Activated CD4-positive, alpha-beta T cell treated with anti-CD3 and anti-CD28 coated beads, Interleukin-2, amount 50 U/mL, for 48 hours (primary cell): ENCODE measurements around the gene TMEM8B.
"Not testable (repeated sequence)": the region's sequence is repeated elsewhere in the genome, so short reads cannot be mapped to it uniquely, and the experiment has no call there.

Source experiments
- DNase-seq, 2 experiments: peaks; one replicate each; pipeline ENCODE4 v3.0.0-alpha.2; 2020

Gene TMEM8B

DNA sequence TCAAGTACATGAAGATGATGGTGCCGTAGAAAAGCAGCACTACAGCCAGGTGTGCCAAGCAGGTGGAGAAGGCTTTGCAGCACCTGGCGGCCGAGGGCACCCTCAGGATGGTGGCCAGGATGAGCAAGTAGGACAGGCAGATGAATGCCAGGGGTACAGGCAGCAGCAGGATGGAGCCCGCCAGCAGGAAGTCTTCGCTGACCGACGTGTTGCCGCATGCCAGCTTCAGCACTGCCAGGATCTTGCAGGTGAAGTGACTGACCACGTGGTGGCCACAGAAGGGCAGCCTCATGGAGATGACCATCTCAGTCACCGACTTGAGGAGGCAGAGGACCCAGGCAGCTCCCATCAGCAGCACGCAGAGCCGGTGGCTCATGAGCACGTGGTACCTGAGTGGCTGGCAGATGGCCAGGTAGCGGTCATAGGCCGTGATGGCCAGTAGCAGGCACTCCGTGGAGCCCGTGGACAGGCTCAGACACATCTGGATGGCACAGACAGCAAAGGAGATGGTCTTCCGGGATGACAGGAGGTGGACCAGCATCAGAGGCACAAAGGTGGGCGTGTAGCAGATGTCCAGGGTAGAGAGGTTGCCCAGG lies 40.7 kb downstream of the TMEM8B start:
- no peak for DNase-seq

DNA sequence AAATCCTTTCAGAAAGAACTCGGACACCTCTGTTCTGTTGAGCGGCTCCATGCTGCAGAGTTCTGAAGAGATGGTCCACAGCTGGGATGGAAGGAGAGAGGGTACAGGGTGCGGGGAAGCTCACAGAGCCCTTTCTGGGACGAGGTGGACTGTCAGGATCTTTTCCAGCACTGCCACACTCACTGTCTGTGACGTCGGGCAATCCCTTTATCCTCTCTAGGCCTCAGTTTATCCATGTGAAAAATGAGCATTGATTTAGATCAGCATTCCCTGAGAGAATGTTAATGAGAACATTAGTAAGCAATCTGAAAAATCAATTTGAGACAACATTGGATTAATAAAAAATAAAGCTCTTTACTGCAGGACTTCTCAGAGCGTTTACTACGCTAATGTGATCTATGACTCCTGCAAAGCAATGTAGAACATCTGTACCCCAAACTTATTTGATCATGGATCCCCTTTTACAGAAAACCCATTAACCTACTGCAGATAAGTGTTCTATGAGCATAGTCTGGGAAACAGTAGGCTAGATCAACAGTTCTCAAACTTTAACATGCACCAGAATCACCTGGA lies 41.4 kb downstream of the TMEM8B start, which contains the start of gene OR13J1:
OR13J1 (minus strand) TSS at position 51 of the 573 bp plus-strand sequence; CDS start at position 51, 0 bp downstream.
- DNase-seq: no peak

DNA sequence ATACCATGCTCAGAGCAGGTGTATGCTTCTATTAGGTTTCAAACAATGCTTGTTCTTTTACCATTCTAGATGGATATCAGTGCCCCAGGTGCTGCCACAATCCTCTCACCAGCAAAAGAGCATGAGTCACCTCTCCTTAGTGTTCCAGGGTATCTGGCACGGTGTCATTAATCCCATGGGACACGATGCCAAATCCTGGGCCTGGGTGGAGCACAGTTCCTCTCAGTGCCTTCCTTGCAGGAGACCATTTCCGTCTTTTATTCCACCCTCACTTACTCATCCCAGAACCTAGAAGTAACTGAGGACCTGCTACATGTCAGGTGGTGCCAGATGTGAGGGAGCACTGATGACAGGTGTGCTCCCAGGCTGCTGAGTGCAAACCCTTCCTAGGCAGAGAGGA lies 42.5 kb downstream of the TMEM8B start:
- DNase-seq: no peak

DNA sequence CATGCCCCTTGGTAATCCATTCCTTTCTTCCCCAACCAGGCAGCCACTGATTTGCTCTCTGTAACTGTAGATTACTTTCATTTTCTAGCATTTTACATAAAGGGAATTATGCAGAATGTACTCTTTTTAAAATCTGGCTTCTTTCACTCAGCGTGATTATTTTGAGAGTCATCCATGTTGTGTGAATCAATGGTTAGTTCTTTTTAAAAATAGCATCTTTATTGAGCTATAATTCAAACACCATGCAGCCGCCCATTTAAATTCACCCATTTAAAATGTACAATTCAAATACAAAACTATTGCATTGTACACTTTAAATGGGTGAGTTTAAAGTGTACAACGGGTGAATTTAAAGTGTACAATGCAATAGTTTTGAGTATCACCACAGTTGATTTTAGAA lies 43.5 kb downstream of the TMEM8B start:
- DNase-seq: no peak

DNA sequence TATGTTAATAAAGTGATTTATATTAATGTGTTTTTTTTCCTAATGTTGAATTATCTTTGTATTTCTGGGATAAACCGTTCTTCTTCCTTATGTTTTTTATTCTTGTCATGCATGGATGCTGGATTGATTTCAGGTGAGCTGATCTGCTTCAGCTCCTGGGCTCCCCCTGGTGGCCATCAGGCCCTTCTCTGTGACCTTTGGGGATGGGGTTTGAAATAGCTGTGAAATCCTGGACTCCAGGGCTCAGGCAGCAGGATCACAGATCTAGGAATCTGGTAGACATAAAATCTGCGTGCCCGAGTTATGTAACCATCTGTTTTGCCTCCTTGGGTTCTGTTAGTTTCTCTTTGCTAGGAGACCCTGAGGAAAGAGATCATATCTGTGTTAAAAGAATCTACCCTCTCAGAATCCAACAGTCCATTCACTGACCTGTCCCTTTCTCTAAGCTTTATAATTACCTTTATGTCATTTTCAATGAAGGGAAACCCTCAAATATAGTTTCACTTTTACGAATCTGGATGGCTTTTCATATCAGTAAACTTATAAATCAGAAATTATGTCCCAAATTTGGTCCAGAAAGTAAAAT lies 53.3 kb downstream of the TMEM8B start:
- DNase-seq: peak; percentile 85

DNA sequence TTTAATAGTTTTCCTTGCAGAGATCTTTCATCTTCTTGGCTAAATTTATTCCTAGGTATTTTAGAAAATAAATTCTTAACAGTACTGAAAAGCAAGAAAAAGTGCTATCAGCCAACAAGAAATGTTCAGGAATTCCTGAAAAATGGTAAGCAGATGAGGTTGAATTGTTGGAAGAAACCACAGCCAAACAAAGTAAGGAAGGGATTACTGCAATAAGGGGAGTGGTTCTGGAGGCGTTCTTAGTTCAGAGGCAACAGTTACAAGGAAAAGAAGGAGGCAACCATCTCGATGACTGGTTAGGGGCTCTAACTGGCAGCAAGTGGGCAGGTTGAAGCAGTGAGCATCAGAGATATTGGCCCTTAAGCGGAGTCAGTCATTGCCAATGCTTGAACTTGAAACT lies 54.0 kb downstream of the TMEM8B start:
- no peak for DNase-seq

DNA sequence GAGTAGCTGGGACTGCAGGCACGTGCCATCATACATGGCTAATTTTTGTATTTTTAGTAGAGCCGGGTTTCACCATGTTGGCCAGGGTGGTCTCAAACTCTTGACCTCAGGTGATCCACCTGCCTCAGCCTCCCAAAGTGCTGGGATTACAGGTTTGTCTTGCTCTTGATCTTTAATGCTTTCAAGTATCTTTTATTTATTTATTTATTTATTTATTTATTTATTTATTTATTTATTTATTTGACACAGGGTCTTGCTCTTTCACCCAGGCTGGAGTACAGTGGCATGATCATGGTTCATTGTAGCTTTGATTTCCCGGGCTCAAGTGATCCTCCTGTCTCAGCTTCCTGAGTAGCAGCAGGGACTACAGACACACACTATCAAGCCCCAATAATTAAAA lies 55.9 kb downstream of the TMEM8B start:
- not testable (repeated sequence) for DNase-seq

DNA sequence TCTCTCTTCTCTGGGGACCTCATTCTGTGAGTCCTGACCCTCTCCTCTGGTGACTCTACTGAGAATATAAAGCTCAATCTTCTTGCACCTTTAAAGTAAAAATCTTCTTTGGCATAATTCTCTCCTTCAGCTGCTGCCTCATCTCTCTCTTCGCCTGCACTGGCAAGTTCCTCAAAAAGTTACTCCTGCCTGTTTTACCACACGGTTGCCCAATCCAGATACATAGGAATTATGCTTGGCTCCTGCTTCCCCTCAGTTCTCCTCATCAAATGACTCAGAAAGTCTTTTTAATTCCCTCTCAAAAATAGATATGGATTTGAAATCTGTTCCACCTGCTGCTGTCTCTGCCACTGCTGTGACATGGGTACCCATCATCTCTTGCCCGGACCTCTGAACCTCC lies 62.6 kb downstream of the TMEM8B start:
- DNase-seq: no peak

DNA sequence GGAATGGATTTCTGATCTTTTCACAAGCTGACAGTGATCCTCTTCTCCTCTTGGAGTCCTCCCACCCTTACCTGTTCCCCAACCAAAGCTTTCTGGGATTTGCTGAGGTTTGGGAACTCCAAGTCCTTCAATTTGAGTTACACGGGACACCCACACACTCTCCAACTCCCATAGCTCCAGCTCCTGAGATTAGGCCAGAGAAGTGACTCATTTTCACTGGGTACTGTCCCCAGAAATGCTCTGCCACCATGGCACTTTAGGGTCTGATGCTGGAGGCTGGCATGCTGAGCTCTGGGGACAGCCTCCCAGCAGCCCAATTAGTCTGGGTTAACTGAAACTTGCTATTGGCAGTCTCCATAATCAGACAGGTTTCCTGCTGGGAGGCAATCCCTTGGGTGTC lies 63.0 kb downstream of the TMEM8B start:
- no peak for DNase-seq

DNA sequence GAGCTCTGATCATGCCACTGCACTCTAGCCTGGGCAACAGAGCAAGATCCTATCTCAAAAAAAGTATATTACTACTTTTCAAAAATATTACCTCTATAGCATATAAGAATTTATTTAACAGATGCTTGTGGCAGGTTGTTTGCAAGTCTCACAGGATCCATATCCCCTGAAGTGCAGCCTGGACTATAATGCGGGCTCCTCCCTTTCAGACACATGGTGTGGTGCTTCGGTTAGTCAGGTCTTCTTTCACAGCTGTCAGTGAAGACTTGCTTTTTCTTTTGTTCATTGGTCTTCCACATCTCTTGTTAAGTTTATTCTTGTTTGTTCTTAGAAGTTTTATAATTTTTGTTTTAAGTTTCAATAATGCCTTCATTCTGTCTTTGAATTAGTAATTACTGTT lies 67.5 kb downstream of the TMEM8B start:
- DNase-seq: no peak

DNA sequence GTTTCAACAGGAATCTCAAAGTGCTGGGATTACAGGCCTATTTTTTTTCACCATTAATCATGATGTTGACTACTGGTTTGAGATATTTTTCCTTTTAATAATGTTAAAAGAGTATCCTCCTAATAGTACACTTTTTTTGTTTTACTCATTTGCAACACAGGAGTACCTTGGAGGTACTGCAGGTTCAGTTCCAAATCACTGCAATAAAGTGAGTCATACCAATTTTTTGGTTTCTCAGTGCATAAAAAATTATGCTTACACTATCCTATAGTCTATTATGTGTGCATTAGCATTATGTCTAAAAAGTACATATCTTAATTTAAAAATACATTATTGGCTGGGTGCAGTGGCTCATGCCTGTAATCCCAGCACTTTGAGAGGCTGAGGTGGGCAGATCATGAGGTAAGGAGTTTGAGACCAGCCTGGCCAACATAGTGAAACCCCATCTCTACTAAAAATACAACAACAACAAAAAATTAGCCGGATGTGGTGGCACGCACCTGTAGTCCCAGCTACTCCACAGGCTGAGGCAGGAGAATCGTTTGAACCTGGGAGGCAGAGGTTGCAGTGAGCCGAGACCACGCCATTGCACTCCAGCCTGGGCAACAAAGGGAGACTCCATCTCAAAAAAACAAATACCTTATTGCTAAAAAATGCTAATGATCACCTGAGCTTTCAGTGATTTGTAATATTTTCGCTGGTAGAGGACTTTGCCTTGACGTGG lies 68.5 kb downstream of the TMEM8B start:
- DNase-seq: not testable (repeated sequence)

DNA sequence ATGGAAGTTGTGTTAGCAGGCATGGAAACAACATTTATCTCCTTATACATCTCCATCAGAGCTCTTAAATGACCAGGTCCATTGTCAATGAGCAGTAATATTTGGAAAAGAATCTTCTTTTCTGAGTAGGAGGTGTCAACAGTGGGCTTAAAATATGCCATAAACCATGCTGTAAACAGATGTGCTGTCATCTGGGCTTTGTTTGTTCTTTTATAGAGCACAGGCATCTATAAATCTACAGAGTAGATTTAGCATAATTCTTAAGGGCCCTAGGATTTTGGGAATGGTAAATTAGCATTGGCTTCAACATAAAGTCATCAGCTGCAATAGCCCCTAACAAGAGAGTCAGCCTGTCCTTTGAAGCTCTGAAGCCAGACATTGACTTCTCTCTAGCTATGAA lies 69.3 kb downstream of the TMEM8B start:
- DNase-seq: no peak

DNA sequence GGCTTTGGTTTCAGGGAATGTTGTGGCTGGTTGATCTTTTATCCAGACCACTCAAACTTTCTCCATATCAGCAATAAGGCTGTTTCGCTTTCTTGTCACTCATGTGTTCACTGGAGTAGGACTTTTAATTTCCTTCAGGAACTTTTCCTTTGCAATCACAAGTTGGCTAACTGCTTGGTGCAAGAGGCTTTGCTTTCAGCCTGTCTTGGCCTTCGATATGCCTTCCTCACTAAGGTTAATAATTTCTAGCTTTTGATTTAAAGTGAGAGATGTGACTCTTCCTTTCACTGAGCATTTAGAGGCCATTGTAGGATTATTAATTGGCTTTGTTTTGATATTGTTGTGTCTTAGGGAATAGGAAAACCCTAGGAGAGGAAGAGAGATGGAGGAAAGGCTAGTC lies 70.0 kb downstream of the TMEM8B start:
- no peak for DNase-seq

DNA sequence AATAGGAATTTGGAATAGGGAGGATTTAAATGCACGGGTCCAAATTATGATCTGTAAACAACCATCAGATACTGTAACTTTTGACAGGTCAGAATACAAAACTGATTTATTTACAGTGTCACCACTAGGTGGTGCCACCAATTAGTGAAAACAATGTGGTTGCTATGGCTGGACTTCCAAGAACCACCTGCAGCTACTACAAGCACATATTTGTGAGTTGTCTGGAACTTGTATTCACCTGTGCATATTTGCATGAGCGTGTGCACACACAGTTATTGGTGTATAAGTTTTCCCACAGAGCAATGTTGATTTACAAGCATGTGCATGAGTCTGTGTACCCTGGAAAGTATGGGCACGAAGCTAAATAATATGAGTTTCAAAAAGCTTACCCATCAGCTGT lies 74.0 kb downstream of the TMEM8B start:
- no peak for DNase-seq

DNA sequence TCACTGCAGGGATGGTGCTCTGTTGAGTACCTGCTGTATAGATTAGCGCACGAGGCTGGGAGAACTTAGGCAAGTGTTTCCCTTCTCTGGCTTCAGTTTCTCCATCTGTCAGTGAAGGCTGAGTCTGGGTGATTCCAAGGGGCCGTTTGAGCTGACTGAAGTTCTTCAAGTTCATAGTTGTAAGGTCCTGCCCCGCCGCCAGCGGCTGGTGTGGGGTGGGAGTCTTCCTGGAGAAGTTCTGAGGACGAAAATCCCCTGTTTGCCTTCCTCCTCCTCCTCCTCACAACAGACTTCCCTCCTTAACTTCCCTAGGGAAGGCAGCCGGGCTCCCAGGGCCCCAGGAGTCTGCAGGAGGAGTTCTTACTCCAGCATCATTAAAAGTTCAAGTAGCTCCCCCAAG lies 75.3 kb downstream of the TMEM8B start:
- DNase-seq: no peak

DNA sequence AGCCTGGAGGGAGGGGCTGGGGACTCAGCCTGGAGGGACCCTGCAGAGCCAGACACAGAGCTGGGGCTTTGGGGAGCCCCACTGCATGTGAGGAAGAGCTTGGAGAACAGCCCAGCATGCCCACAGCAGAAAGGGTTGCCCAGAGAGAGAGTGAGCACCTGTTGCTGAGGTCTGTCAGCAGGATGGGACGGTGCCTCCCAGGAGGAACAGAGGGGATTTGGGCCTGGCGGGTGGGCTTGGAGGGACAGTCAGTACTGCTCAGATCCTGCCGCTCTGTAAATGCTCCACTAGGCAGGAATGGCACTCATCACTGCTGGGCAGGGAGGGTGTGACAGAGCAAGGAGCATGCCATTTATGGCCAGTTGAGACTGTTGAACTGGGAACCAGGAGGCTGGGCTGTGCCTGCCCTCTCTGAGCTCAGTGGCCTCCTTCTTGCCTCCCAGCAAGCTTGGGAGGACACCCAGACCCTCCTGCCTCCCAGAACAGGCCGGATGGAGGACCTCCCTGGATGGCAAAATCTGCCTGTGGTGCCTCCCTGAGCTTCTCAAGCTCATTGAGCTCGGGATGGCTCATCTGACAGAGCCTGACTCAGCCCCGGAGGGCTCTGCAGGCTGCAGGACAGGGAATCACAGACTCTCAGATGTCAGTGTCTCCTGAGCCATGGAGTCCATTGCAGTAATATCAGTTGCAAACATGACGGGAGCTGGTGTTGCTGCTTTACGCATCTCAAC lies 76.2 kb downstream of the TMEM8B start:
- DNase-seq: no peak

DNA sequence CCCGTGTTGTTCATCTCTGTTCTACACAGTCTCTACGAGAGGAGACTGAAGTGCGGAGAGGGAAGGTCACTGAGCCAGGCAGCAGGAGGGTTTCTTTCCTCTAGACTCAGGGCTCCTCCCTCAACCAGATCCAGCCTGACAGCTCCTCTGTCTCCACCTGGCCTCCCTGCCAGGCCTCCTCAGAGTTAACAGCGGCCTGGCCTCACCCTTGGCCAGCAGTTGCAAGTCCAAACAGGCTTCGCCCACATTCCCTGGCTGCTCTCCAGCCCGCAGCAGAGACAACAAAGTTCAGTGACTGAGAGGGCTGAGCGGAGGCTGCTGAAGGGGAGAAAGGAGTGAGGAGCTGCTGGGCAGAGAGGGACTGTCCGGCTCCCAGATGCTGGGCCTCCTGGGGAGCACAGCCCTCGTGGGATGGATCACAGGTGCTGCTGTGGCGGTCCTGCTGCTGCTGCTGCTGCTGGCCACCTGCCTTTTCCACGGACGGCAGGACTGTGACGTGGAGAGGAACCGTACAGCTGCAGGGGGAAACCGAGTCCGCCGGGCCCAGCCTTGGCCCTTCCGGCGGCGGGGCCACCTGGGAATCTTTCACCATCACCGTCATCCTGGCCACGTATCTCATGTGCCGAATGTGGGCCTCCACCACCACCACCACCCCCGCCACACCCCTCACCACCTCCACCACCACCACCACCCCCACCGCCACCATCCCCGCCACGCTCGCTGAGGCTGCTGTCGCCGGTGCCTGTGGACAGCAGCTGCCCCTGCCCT lies 77.1 kb downstream of the TMEM8B start, which contains the start of gene HRCT1:
HRCT1 (plus strand) TSS at position 291 of the 768 bp plus-strand sequence; CDS start at position 377, 86 bp downstream.
- no peak for DNase-seq

DNA sequence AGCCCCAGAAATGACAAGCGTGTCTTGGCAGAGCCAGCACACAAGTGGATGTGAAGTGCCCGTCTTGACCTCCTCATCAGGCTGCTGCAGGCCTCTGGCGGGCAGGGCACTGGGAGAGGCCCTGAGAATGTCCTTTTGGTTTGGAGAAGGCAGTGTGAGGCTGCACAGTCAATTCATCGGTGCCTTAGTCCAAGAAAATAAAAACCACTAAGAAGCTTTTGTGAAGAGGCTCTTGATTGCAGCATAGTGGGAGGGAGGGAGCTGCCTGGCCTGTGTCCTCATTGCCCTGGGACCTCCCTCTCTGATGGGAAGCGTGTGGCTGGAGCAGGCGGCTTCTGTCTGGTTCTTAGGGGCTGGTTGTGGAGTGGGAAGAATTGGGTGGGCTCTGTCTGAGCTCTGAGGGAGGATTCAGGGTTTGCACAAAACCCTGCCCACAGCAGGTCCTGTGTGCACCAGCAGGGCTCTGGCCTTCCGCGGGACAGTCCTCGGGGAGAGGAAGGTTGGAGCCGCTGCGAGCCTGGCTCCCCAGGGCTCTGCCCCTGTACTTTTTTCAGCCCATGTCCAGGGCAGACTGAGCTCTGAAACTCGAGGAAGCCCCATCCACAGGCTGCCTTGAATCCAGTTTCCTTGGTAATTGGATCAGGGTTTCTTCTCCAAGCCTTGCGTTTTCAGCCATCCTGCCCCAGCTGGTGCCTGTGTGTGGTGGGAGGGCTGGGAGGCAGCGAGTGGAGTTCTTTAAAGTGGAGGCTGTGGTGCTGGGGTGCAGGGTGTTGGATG lies 78.1 kb downstream of the TMEM8B start:
- no peak for DNase-seq

DNA sequence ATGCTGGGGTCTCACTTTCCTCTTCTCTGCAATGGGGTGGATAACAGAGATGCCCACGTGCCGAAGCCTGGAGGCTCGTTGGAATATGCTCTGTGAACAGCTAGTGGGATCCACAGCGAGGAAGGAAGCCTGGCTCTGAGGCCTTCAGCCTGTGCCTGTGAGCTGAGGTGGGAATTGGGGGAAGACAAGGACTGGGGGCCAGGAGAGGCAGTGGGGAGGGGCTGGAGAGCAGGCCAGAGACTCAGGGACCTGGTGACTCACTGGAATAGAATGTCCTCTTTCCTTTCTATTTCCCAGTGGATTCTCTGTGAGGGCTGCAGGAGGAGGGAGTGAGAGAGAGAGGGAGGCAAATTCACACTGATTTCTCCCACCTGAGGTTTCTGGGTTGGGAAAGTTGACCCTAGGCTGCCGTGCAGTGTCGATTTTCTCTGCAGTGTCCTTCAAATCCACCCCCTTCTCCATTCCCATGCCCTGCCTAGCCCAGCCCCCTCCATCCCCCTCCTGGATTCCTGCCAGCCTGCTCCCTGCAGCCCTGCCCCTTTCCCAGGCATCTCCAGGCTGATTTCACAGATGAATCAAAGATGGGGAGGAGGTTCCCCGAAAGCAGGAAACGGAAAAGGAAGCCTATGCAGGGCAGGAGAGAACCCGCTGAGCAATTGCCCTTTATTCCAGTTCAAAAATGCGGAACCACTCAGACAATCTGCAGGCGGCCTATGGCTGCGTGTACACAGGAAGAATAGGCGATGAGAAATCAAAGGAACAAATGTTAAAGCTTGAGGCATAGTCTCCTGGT lies 78.9 kb downstream of the TMEM8B start:
- DNase-seq: no peak

DNA sequence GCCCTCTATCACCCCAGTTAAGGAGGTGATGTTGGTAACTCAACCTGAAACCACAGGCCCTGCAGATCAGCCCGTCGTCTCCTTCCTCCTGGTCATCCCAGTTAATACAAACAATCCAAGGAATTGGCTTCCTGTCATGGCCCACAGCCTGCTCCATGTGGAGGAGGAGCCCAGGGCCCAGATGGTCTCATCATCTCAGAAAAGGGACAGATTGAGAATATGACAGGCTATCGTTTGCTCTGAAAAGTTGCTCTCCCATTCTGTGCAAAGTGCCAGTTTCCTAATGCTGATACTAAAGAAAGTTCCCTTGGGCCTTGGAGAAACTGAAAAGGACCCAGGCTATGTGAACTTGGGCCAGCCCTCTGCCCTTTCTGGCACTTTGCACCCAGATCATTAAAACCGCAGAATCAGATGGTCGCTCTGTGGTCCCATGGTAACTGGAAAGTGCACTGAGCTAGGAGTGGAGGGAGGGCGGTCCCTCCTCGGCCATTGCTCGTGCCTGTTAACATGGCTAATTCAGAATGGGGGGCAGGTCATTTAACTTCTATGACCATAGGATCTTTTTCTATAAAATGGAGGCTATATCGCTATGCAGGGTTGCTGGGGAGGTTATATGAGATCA lies 79.6 kb downstream of the TMEM8B start:
- DNase-seq: no peak
